ENCODE data around the gene PDE11A. TPM values are rescaled to one million over a fixed set of nuclear protein-coding genes. Genes with fewer than 3 reads are reported as not detected.

Gene PDE11A
- total RNA-seq, 1 donor from 2014 or later = not detected

GRCh38 chr2:178009813-178010212, 62.8 kb downstream of the PDE11A start:
- CTCF ChIA-PET = no interaction called here
- no peaks in the 10 kb centered on the region for H3K36me3 Mint-ChIP-seq (ENCODE audit: low read depth)
- ATAC-seq (ENCODE audit: low read depth) = no peak
- no peak for TF ChIP-seq CTCF (IDR thresholded peaks at IDR 0.05)
- H3K4me3 Mint-ChIP-seq = no peak overlapping the region
- no peaks in the 10 kb centered on the region for H3K27me3 Mint-ChIP-seq
- H3K4me1 Mint-ChIP-seq = no peaks in the 10 kb centered on the region
- no peaks in the 10 kb centered on the region for H3K9me3 Mint-ChIP-seq
- intact Hi-C loops (cut with micrococcal nuclease) = no loop called here
- POLR2A ChIA-PET = no interaction called here
- no peak for DNase-seq
- H3K27ac Mint-ChIP-seq = no peak overlapping the region

- Mint-ChIP-seq H3K36me3 (ENCODE audit: low read depth) (no peaks in the 10 kb centered on the region), H3K4me3 (no peak overlapping the region), H3K9me3 (no peaks in the 10 kb centered on the region), H3K4me1 (no peaks in the 10 kb centered on the region), H3K27me3 (no peaks in the 10 kb centered on the region), H3K27ac (no peak overlapping the region)
- intact Hi-C loops (cut with micrococcal nuclease) = no loop called here
- ChIA-PET POLR2A (no interaction called here), CTCF (no interaction called here)
- DNase-seq (no peak), ATAC-seq (ENCODE audit: low read depth) (no peak)
- no peak for TF ChIP-seq CTCF (IDR thresholded peaks at IDR 0.05)
Measured at GRCh38 chr2:178008636-178009289, 63.8 kb downstream of the PDE11A start.

GRCh38 chr2:178006710-178007109, 65.9 kb downstream of the PDE11A start:
- Mint-ChIP-seq H3K9me3 (no peaks in the 10 kb centered on the region), H3K4me3 (no peak overlapping the region), H3K36me3 (ENCODE audit: low read depth) (no peaks in the 10 kb centered on the region), H3K27me3 (no peaks in the 10 kb centered on the region), H3K27ac (no peak overlapping the region), H3K4me1 (no peaks in the 10 kb centered on the region)
- ATAC-seq (ENCODE audit: low read depth) = no peak
- ChIA-PET POLR2A (no interaction called here), CTCF (no interaction called here)
- TF ChIP-seq CTCF (IDR thresholded peaks at IDR 0.05) = no peak
- intact Hi-C loops (cut with micrococcal nuclease) = no loop called here
- no peak for DNase-seq

- Mint-ChIP-seq H3K27me3 (no peaks in the 10 kb centered on the region), H3K9me3 (no peaks in the 10 kb centered on the region), H3K27ac (no peak overlapping the region), H3K4me3 (no peak overlapping the region), H3K36me3 (ENCODE audit: low read depth) (no peaks in the 10 kb centered on the region), H3K4me1 (no peaks in the 10 kb centered on the region)
- ATAC-seq (ENCODE audit: low read depth) (no peak), DNase-seq (no peak)
- ChIA-PET POLR2A (no interaction called here), CTCF (no interaction called here)
- no peak for TF ChIP-seq CTCF (IDR thresholded peaks at IDR 0.05)
- intact Hi-C loops (cut with micrococcal nuclease) = no loop called here
Measured at GRCh38 chr2:178005756-178006155, 66.8 kb downstream of the PDE11A start.

- Mint-ChIP-seq H3K27me3 (peaks cover 3% of the 10 kb centered on the region), H3K9me3 (no peaks in the 10 kb centered on the region), H3K36me3 (ENCODE audit: low read depth) (no peaks in the 10 kb centered on the region), H3K4me1 (no peaks in the 10 kb centered on the region), H3K4me3 (no peak overlapping the region), H3K27ac (no peak overlapping the region)
- POLR2A ChIA-PET = no interaction called here
- DNase-seq (no peak), ATAC-seq (ENCODE audit: low read depth) (no peak)
- no peak for TF ChIP-seq CTCF (IDR thresholded peaks at IDR 0.05)
- intact Hi-C loops (cut with micrococcal nuclease) = no loop called here
- CTCF ChIA-PET = no interaction called here
Measured at GRCh38 chr2:178002038-178002437, 70.5 kb downstream of the PDE11A start.
